IPS DF 19.7 (cell line): ENCODE measurements around the gene ARSG.
"Not testable (repeated sequence)": the region's sequence is repeated elsewhere in the genome, so short reads cannot be mapped to it uniquely, and the experiment has no call there.

Experiments
- DNase-seq: peaks from one replicate; pipeline ENCODE4 v3.0.0-alpha.2; 2013; ENCODE audit warnings: low read depth, low spot score

The ARSG gene

DNA sequence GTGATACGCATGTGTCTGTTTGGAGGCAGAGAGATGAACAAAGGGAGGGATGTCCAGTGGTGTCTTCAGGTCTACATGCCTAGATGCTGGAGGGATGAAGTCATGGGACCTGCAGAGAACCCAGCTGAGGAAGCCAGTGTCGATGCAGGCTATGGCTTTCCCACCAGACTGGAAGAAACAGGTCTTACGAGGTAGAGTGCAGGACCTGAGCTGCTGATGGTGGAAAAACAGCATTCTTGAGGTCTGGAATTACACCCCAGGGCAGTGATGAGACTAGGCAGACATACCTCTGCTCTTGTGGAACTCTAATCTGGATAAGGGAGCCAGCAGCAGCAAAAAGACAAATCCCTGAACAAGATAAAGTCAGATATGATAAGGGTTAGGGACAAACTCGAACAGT lies 37.4 kb downstream of the ARSG start:
- DNase-seq, result no peak

DNA sequence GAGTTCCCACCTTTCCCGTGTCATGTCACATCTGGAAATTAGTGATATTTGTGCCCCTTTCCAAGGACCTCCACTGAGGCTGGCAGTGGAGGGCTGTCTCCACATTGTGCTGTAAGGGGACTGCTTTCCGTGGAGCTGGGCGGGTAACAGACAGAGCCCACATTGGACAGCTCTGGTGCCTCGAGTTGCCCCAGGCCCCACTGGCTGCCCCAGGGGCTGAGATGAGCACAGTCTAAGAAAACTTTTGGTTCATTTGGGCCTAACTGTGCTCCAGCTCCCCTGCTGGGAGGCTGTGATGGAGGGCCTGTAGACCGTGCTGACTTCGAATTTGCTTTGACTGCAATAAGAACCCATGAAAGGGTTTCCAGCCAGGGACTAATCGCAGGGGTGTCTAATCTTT lies 38.0 kb downstream of the ARSG start:
- no peak for DNase-seq

DNA sequence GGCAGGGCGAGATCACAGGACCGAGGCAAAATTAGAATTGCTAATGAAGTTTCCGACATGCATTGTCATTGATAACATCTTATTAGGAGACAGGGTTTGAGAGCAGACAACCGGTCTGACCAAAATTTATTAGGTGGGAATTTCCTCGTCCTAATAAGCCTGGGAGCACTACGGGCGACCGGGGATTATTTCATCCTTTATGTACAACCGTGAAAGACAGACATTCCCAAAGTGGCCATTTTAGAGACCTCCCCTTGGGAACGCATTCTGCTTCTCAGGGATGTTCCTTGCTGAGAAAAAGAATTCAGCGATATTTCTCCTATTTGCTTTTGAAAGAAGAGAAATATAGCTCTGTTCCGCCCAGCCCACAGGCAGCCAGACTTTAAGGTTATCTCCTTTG lies 40.6 kb downstream of the ARSG start:
- DNase-seq, result not testable (repeated sequence)

DNA sequence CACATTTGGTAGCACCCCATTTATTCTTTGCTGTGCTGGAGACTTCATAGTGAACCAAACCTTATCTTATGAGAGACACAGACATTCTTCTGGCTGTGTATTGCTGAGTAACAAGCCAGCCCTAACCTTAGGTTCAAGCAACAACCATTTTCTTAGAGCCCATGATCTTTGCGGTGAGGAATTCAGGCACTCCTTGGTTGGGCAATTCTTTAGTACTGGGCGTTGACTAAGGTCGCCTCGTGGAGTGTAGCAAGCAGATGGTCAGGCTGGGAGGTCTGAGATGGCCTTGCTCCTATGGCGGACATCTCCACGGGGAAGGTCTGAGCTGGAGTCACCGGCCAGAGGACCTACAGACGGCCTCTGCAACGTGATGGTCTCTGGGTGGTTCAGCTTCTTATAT lies 43.1 kb downstream of the ARSG start:
- DNase-seq, result no peak

DNA sequence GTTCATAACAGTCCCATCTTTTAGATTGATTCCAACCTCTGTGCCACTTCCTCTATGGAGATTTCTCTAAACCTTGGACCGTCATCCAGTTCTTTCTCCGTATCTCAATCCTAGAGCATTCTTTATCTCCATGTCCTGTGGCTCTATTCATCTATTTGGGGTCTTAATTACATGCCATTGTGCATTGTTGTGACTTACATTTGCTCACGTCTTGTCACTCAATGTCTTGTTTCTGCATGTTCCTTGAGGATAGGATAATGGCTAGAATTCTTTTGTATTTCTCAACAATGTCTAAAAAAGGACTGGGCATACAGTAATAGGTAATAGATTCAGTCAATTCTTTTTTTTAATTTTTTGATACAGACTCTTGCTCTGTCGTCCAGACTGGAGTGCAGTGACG lies 50.2 kb downstream of the ARSG start:
- DNase-seq, result no peak

DNA sequence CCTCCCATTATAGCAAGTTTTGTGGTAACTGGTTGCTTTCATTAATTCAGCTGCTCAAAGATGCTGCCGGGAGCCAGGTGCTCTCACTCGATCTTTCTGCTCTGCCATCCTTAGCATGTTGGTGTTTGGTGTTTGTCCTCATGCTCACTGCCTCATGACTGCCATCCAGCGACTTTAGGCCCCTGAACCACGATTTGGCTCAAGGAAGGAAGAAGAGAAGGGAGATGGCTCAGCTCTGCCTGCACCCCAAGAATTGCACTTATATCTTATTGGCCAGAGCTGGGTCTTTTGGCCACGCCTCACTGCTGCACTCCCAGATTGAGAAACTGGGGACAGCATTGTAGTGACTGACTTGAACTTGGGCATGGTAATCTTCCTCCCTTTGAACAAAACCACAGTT lies 52.7 kb downstream of the ARSG start:
- DNase-seq, result no peak

DNA sequence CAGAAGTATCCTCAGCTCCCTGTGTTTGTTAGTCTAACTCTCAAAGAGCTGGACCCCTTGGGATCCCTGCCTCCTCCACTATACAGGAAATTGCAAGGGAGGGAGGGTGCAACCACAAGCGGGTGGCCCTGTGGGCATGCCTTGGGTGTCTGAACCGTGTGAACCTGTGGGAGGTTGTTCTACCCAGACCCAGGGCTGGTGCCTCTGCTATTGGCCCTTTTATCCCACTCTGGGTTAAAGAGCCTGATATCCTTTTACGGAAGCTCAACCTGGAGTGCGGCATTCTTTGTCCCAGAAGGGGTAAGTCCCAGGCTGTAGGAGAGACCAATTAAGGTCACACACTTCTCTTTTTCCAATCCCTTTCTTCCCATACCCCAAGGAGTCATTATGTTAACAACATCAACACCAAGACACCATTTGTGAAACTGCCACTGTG lies 53.4 kb downstream of the ARSG start:
- DNase-seq, result no peak

DNA sequence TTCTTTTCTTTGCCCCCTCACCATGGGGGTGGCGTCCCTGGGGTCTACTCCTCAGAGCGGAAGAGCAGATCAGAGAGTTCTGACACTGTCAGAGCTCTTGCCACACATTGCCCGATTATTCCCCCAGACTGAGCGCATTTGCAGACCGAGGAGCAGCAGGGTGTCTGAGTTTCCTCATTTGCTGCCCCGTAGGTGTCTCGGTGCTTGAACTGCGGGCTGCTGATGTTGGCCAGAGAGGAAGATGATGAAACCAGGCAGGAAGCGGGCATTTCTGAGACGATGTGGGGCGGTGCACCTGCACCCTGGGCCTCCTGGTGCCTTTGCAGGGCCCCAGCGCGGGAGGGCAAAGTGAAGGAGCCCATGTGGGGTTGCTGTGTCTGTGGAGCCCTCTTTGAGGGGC lies 55.2 kb downstream of the ARSG start:
- DNase-seq, result no peak

DNA sequence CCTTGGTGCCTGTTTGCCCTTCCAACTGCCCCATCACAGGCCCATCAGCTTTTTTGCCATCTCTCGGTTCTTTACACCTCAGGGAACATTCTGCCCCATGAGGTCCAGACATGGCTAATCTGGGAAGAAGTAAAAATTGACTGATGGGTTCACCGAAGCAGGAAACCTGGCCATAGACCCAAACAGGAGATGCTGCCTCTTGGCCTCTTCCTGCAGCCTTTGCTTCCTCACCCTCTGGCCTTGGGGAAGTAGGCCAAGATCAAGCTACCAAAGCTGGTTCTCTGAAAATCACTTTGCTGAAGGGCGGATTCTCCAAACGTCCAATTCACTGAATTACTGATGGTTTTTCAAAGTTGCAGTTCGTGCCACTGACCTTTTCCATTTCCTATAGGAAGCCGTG lies 56.1 kb downstream of the ARSG start:
- DNase-seq, result no peak

DNA sequence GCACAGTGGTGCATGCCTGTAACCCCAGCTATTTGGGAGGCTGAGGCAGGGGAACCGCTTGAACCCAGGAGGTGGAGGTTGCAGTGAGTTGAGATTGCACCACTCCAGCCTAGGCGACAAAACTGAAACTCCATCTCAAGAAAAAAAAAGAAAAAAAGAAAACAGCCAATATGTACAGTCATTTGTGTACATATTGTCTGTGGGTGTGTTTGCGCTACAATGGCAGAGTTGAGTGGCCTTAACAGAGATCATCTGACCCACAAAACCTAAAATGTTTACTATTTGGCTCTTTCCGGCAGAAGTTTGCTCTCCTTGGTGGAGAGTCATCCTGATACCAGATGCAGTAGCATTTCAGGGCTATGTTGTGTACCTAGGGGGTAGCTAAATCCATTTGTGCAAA lies 57.9 kb downstream of the ARSG start:
- no peak for DNase-seq

DNA sequence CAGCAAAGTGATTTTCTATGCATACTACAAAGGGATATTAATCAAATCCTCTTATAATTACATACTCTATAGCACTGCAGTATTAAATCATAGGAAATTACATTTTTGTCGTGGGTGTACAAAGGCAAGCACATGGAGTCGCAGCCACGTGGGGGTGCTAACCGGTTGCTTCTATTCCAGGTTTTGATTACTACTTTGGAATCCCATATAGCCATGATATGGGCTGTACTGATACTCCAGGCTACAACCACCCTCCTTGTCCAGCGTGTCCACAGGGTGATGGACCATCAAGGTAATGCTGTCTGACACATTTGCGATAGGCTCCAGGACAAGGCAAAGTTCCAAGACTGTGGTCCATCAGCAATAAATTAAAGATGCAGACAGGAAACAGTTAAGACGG lies 60.1 kb downstream of the ARSG start:
- no peak for DNase-seq

DNA sequence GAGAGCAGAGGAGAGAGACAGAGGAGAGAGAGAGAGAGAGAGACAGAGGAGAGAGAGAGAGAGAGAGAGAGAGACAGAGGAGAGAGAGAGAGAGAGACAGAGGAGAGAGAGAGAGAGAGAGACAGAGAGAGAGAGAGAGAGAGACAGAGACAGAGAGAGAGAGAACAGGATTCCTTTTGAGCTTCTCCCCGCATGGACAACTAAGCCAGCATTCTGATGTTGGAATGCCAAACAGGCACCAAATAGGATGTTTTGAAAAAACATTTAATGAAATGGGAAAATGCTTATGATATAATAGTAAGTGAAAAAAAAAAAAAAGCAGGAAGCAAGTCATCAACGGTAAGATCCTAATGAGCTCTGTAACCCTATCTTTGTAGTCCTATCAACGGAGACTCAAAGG lies 60.7 kb downstream of the ARSG start:
- no peak for DNase-seq

DNA sequence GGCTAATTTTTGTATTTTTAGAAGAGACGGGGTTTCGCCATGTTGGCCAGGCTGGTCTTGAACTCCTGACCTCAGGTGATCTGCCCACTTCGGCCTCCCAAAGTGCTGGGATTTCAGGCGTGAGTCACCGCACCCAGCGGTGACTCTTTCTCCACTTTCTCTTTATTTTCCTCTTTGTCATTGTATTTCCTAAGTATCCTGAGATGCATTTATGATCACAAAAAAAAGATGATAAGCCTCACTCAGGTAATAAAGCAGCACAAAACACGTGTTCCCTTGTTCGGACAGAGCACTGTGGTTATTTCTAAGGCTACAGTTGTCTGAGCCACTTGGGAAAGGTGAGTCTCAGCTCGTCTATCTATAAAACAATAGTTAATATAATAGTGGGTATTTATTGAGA lies 61.4 kb downstream of the ARSG start:
- DNase-seq, result not testable (repeated sequence)

DNA sequence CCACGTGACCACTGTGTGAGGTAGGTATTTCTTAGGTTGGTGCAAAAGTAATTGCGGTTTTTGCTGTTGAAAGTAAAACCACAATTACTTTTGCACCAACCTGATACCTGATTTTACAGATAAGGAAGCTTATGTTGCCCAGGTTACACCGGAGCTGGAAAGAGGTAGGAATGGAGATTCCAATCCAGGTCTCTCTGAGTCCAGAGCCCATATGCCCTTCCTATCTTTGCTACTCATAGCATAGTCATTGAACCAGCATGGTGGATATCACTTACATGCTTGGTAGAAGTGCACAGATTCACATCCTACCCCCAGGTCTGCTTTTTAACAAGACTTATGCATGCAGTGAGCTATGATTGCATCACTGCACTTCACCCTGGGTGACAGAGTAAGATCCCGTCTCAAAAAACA lies 61.8 kb downstream of the ARSG start:
- no peak for DNase-seq

DNA sequence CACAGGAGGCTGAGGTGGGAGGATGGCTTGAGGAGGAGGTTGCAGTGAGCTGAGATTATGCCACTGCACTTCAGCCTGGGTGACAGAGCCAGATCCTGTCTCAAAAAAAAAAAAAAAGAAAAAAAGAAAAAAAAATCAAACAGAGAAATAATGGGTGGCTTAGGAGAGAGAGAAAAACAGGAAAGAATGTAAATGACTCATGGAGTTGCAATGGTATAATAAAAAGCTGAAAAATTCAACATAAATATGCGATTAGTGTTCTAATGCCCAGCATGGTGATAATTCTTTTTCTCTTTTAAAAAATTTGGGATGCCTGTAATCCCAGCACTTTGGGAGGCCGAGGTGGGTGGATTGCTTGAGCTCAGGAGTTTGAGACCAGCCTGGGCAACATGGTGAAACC lies 63.0 kb downstream of the ARSG start:
- DNase-seq, result not testable (repeated sequence)

DNA sequence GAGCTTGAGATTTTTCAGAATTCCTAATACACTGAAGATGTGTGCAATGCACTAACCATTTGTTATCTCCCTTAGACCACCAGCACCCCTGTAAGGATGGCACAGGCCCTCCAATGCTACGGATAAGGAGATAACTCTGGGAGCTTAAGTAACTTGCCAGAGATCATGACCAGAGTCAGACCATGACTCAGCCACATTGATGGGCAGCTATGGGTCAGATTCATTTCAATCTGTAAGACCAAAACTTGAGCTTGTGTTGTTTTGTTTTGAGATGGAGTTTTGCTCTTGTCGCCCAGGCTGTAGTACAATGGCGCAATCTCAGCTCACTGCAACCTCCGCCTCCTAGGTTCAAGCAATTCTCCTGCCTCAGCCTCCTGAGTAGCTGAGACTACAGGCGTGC lies 63.8 kb downstream of the ARSG start:
- DNase-seq, result not testable (repeated sequence)

DNA sequence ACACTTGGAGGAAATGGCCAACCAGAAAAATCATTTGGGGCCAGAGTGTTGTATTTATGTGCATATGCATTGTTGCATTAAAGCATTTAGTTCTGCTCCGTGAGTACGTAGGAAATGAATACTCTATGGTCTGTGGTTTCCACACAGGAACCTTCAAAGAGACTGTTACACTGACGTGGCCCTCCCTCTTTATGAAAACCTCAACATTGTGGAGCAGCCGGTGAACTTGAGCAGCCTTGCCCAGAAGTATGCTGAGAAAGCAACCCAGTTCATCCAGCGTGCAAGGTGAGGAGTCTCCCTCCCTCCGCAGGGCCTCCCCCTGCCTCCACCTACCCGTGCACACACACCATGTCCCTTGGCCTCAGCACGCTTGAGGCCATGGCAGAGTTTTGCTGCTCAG lies 65.2 kb downstream of the ARSG start:
- DNase-seq, result no peak

DNA sequence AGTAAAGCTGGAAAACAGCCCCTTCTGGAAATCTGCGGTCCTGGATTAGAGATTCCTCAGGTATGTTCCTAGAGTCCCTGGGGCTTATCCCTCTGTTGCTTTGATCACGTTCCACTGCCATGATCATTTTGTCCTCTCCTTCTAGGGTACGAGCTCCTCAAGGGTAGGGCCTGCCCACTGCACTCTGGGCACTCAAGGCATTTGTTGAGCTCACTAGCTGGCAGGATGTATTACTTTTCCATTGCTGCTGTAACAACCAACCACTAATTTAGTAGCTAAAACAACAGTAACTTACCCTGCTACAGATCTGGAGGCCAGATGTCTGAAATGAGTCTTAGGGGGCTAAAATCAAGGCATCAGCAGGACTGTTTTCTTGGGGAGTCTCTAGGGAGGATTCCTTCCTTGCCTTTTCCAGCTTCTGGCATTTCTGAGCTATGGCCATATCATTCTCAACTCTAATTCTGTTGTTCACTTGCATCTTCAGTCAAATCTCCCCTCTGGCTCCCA lies 65.7 kb downstream of the ARSG start:
- no peak for DNase-seq

DNA sequence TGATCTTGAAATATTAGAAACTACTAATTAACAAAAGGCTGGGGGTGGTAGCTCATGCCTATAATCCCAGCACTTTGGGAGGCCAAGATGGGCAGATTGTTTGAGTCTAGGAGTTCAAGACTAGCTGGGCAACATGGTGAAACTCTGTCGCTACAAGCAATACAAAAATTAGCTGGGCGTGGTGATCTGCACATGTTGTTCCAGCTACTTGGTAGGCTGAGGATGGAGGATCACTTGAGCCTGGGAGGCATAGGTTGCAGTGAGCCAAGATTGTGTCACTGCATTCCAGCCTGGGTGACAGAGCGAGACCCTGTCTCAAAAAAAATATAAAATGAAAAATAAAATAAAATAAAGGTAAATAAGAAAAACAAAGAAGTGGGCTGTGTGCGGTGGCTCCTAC lies 66.6 kb downstream of the ARSG start:
- no peak for DNase-seq

DNA sequence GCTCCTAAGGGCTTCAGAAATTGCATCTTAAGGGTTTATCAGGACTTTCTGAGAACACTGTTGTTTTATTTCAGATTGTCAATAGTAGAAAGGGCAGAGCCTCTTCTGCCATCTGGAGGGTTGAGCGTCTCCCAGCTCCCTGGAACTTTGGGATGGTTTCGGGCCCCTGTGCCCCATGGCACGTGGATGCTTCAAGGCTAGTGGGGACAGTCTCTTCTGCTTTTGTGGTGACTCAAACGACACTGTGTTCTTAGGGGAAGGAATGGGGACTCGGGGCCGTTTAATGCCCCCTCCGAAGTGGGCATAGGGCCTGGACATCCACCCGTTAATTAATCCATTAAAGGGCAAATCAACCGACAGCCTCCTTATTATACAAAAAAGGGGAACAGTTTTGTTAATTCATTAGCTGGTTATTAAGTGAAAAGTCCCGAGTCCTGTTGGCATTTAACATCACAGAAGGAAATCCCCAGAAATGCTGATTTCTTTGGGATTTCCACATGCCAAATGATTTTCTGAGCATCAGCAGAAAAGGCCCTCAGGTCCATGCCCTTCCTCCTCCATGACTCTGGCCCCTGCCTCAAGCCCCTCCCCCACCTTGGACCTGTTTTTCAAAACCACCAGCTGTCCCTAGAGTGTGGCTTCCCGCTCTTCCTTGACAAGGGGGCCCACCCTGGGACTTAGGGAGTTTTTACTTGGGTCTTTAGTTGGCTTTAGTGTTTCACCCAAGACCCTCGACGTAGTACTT lies 68.7 kb downstream of the ARSG start:
- DNase-seq, result no peak

DNA sequence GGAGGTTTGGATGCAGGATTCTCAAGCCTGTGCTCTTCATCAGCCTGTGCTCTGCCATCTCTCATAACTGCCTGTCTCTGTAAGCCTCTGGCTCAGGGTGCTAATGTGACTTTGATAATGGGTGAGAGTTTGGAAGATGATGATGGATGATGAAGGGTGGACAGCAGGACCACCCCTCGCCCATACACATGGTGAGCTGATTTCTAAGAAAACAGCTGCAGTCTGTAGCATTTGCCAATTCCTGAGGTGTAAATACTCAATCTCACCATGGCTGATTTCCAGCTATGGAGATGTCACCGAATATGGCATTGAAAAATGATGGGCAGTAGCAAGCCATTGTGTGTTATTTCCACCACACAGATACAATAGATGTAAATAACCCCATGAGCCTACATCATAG lies 74.2 kb downstream of the ARSG start:
- DNase-seq, result no peak

DNA sequence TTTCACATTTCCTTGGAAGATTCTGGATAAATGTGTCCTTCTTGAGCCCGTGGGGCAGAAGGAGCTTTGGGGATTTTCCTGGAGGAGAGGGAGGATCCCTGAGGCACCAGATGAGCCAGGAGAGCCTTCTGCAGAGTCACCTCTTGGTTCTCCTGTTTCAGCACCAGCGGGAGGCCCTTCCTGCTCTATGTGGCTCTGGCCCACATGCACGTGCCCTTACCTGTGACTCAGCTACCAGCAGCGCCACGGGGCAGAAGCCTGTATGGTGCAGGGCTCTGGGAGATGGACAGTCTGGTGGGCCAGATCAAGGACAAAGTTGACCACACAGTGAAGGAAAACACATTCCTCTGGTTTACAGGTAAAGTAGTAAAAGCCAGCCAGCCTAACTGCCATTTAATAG lies 77.1 kb downstream of the ARSG start:
- DNase-seq, result no peak

DNA sequence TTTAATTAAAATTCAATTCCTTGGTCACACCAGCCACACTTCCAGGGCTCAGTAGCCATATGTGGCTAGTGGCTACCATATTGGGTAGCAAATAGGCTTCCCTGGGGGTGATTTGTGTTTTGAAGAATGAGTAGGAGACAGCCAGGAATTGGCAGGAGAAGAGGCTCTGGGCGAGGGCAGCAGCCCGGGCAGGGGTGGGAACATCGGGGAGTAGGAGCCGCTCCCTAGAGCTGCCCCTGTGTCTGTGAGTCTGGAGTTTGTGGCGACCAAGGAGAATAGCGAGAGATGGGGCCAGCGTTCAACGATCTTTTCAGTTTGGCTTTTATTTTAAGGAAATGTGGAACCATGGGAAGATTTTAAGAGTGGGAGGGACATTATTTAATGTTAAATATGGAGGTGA lies 84.3 kb downstream of the ARSG start:
- DNase-seq, result no peak

DNA sequence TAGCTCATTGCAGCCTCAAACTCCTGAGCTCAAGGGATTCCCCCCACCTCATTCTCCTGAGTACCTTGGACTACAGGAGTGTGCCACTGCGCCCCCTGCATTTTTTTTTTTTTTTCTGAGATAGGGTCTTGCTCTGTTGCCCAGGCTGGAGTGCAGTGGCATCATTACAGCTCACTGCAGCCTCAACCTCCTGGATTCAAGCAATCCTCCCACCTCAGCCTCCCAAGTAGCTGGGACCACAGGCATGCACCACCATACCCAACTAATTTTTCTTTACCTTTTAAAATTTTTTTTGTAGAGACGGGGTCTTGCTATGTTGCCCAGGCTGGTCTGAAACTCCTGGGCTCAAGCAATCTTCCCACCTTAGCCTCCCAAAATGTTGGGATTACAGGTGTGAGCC lies 84.9 kb downstream of the ARSG start:
- not testable (repeated sequence) for DNase-seq
